GM21367 (cell line): ENCODE data around the gene IGFALS.

ENCODE experiments used
- ATAC-seq: cut with Tn5 transposase; IDR thresholded peaks from one replicate; pipeline ENCODE4 v1.9.1; 2021; ENCODE audit not compliant: unreplicated experiment

The IGFALS gene

DNA sequence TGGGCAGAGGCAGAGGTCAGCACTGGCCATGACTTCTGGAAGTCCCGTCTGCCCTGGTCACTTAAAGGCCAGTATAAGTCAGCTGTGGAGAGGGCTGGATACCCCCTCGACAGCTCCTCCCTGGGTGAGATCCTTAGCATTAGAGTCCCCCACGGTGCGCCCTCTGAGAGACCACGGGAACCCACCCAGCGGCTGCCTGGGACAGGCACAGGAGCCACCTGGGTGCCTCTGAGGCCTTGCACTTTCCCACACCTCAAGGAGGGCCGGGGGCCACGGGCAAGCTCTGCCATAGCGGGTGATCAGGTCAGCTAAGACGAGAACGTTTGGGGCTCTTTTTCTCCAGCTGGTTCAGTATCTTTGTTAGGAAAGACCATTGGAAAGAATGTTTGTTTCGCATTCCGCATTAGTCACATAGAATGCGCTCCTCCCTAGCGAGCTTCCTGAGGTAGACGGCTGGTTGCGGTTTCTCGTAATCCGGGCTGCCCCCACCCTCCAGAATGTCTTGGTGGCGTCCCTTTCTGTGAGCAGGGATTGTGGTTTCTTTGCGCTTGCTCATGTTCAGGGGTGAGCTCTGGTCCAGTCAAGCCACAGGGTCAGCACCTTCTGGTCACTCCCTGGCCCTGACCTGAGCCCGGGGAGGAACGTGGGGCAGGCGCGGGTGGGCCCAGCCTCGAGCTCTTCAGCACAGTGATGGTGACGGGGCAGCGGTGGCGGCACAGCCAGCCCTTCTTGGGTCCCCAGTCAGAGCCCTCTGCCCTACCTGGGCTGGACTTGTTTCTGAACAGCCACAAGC is 47.4 kb downstream of the IGFALS start:
- ATAC-seq = no peak

DNA sequence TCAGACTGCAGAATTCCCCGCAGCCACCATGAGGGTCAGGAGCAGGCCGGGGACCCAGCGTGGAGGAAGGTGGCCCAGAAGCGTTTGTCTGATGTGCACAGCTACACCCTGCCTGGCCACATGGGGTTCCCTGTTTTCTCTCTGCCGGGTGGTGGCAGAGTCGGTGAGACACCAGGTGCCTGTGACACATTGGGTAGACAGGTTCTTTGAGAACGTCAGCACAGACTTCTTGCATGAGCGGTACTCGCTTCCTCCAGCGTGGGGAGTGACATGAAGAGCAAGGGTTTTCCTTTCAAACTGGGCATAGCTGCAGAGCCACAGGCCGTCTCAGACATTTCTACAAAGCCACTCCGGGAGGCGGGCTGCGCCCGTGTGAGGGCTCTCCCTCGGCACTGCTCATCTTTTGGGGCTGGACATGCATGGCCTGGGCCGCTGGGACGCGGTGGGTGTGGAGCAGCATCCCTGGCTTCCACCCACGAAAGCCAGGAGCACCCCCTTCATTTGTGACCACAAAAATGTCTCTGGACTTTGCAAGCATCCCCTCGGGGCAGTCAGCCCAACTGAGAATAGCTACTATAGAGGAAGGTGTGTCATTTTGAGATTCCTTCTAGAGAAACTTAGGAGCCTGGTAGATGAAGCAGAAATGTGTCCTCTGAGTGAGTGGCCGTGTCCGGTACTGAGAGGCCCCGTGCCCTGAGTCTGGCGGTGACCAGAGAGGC is 48.2 kb downstream of the IGFALS start:
- no peak for ATAC-seq

DNA sequence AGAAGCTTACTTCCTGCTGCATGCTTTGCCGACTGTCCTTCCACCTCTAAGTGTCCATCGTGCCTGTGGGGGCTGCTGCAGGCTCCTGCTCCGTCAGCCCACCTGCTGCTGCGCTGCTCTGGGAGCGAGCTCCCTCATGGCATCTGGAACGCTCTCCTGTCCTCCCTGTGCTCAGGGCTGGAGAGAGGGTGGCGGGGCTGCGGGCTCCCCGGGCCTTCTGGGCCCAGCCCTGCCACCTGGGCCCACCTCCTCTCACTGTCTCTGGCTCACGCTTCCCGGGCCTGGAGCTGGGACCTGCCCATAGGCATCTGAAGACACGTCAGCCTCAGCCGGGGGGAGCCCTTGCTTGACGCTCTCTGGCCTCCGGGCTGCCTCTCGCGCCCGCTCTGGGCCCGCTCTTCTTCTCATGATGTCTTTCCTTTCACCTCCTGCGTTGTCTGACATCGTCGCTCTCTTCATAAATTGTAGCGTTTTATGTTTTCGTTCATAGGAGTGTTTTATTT is 49.1 kb downstream of the IGFALS start:
- no peak for ATAC-seq

DNA sequence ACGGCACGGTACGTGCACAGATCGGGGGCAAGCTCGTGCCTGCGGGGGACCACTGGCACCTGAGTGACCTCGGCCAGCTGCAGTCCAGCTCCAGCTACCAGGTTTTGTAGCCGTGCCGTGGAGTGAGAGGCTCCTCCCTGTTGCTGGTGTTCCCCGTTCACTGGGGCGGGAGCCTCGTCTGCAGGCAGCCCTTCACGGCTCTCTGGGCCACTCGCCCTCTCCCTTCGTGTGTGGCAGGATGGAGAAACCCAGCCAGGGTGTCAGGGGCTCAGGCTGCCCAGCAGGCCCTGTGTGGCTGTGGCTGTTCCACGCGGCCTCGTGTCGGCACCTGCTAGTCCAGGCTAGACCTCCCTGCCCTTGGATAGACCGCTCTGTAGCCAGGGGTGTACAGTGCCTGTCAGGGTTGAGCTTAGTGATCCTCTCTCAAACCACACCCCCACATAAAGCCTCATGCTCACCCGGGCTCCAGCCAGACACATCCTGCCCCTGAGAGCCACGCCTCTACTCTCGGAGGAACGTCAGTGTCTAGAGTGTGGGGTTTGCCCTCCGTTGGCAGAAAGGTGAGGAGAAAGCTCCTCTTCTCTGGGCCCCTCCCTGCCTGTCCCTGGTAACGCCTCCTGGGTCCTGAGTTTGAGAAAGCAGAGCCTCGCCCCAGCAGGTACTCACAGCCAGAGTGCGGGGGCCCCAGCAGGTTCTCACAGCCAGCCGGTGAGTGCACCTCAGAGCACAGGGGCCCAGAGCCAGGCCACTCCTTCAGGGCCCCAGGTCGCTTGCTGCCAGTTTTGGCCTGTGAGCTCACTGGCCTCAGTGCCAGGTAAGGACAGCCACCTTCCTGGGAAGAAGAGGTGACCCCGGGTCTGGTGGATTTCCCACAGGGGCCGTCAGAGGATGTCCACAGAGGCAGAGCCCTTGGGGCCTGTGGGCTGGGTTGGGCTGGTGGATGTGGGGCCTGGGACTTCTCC is 49.8 kb downstream of the IGFALS start:
- no peak for ATAC-seq

DNA sequence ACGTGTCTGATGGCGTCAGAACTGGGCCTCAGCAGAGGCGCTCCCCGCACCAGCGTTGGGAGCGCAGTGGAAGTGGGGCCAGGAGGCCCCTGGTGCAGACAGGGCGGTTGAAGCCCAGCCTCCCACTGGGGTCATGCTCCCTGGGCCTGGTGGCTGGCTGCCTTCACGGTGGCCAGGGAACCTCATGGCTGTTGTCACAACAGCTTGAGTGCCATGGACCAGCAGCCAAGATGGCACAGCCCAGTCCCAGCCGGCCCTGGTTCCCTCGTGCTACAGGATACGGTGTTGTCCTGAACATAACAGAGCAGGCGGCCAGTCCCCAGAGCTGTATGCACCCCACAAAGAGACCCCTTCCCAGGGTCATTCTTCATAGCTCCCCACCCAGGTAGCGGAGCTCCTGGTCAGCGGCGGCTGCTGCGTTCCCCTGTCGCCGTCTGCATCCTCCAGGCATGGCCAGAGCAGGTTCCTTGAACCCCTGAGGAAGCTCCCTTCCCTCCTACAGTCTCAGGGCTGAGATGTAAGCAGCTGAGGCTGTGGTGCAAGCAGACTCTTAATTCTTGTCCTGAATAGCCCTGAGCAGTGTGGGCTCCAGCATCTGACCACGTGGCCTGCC is 51.8 kb downstream of the IGFALS start:
- no peak for ATAC-seq

DNA sequence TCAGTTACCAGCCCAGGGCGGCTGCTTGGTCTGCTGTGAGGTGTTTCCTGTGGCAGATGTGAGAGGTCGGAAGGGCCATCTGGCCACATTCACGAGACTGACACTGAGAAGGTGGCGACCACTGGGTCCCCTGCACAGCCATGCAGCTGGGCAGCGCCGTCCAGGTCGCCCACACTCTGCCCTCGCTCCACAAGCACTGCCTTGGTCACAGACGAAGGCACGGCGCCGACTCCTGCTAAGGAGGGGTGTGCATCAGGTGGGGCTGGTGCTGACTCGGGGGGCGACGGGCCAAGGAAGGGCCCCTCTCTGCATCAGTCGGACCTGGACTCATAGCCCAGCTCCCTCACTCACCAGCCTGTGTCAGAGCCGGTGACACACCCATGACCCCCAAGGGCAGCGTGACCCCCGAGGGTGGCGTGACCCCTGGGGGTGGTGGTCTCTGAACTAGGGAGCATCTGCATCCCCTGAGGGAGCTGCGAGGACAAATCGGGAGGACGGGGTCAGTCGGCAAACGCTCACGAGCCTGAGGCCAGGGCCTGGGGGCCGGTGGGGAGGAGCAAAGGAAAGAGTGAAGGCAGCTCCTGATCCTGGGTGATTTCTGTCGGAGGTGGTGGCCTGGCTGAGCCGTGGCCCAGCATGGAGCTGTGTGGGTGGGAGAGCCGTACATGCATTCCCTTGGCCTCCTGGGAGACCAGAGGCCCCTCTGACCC is 52.6 kb downstream of the IGFALS start:
- no peak for ATAC-seq
